ENCODE data around the gene GGT5. TPM values are rescaled to one million over a fixed set of nuclear protein-coding genes. Genes with fewer than 3 reads are reported as not detected.
"Not testable (repeated sequence)": the region's sequence is repeated elsewhere in the genome, so short reads cannot be mapped to it uniquely, and the experiment has no call there.

Gene GGT5
- total RNA-seq, 1 experiment from 2014 or later, result not detected

DNA sequence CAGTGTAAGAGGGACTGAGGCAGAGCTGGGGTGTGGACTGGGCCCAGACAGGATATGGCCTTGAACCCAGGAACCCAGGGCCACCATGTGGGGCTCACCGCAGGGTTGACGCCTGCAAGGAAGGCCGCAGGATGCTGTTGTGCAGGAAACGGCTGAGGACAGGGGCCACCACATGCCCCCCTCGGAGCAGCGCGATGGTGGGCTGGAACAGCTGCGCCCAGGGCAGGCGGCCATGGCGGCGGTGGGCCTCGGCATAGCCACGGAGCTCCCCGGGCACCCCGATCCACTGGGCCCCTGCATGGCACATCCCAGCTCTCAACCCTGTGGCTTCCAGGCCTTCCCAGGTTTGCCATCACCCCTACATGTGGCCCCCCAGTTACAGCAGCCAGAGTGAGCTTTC is 12.2 kb downstream of the GGT5 start:
- no peak for DNase-seq (ENCODE audit: low spot score)

DNA sequence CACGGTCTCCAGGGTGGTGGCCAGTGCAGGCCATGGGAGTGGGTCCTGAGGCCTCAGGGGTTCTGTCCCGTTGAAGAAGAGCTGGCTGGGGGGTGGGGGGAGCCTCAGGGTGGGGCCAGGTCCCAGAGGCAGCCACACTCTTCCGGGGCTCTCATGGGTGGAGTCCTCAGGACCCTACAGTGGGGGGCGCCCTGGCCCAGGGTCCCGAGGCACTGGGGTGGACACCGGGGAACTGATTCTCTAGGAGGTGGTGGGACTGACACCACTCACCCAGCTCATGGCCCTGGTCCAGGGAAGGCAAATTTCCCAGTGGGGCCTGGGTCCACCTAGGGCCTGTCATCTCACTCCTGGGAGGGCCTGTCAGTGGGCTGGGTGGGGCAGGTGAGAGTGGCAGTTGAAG is 12.8 kb downstream of the GGT5 start:
- DNase-seq (ENCODE audit: low spot score), result no peak

DNA sequence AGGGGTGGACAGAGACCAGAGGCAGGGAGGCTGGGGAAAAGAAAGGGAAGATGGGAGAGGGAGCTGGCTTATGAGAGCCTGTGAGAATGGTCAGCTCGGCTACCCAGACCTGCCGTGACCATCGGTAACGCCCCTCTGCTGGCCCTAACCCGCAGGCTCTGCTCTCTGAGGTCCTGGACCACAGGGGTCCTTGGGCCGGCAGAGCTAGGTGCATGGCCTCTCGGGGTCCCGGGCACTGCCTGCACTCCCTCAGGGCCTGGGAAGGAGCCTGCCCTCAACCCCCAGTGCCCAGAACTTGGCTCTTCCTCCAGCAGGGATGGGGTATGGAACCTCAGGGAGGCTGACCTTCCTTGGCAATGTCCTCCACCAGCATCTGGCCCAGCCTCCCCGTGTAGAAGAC is 13.2 kb downstream of the GGT5 start:
- no peak for DNase-seq (ENCODE audit: low spot score)

DNA sequence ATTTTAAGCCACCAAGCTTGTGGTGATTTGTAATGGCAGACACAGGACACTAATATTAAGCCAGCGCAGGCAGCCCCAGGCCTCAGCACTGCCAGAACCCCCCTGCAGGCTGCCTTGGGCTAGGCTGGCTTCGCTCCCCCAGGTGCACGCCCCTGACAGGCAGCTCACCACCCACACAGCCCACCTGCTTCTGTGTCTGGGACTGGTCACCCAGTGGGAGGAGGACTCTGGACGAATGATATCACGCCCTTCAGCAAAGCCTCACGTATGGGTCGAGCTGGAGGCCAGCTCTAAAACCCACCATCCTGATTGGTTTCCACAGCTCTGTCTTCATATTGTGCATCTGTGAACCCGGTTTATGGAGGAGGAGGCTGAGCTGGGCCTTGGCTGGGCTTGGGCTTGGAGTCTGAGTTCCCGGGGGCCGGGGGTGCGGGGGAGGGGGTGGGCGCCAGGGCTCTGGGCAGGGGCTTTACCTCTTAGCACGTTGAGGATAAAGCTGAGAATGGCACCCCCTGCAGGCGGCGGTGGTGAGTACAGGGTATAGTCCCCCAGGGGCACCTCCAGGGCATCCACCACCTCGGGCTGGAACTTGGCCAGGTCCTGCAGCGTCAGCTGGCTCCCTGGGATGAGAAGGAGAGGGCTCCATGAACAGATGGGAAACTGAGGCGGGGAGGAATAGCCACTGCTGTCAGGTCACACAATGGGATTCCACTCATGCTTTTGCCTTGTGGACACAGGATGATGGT is 13.8 kb downstream of the GGT5 start:
- DNase-seq (ENCODE audit: low spot score), result no peak

DNA sequence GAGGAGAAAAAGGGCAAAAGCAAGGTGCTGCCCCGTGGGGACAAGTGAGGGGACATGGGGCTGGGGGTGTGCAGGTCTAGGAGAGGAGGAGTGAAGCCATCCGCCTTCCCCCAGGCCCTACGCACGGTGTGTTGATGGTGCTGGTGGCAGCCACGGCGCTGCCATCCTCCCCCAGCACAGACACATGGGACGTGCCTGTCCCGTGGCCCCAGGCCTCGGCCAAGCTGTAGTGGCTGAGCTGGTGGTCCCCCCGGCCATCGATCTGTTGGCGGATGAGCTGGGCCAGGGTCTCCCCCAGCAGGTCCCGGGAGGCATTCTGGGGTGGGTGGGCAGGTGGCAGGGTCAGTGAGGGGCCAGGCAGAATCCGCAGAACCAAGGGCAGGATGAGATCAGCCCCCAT is 18.9 kb downstream of the GGT5 start:
- no peak for DNase-seq (ENCODE audit: low spot score)

DNA sequence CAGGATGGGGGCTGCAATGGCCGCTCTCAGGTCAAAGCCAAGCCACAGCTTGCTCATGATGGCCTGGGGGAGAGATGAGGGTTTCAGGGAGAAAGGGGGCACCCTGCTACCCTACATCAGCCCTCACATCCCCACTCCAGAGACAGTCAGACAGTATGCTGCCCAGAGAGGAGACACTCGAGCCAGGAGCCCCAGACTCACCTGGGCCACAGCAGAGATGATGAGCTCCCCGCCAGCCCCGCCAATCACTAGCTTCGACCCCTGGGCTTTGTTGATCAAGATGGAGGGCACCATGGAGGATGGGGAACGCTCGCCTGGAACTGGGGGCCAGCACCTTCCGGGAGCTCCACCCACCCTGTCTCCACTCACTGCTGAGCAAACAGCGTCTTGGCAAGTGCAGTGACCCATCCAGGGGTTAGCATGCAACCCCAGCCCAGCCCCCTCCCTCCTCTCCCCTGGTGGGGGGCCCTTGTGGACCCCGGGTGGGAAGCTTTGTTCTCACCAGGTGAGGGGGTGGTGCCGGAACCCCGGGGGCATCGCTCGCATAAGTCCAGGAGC is 19.8 kb downstream of the GGT5 start:
- no peak for DNase-seq (ENCODE audit: low spot score)

DNA sequence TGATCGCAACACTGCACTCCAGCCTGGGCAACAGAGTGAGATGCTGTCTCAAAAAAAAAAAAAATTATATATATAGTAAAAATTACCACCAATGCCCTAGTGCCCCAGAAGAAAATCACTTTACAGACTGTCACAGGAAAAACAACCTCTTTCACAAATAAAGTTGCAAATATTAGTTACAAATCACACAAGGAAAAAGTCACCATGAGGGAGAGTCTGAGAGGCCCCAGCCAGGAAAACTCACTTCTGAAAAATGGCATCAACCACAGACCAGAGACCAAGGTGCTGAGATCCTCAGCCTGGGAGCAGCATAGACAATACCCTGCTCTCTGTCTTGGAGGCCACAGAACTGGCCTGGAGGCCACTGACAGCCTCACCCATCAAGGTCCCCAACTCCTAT is 20.4 kb downstream of the GGT5 start:
- DNase-seq (ENCODE audit: low spot score), result no peak

DNA sequence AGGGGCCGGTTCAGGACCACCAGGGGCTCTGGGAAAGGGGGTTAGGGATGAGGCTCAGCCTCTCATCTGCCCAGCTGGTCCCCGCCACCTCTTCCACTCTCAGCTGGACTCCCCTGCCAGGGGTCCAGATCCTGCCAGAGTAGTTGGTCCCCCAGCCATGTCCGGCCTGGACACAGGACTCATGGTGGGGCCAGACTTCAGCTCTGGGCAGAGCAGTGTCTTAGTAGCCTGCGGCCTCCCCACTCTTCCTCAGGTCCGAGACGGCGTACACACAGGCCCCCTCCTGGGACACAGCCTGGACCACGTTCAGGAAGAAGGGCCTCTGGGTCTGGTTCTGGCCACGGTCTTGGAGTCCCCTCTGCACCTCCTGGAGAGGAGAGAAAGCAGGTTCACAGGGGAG is 25.1 kb downstream of the GGT5 start:
- no peak for DNase-seq (ENCODE audit: low spot score)

DNA sequence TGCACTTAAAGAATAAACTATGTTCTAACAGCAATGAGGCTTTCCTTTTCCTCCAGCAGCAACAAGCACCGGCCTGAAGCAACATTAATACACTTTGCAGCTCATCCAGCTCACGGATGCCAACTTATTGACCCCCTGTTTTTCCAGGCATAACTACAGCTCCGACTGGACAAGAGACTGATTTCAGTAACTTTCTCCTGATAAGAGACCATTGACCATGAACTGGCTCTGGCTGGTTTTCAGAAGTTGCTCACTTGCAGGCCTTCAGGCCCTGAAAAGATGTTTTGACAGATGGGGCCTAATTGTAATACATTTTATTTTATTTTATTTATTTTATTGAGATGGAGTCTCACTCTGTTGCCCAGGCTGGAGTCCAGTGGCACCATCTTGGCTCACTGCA is 27.5 kb downstream of the GGT5 start:
- no peak for DNase-seq (ENCODE audit: low spot score)

DNA sequence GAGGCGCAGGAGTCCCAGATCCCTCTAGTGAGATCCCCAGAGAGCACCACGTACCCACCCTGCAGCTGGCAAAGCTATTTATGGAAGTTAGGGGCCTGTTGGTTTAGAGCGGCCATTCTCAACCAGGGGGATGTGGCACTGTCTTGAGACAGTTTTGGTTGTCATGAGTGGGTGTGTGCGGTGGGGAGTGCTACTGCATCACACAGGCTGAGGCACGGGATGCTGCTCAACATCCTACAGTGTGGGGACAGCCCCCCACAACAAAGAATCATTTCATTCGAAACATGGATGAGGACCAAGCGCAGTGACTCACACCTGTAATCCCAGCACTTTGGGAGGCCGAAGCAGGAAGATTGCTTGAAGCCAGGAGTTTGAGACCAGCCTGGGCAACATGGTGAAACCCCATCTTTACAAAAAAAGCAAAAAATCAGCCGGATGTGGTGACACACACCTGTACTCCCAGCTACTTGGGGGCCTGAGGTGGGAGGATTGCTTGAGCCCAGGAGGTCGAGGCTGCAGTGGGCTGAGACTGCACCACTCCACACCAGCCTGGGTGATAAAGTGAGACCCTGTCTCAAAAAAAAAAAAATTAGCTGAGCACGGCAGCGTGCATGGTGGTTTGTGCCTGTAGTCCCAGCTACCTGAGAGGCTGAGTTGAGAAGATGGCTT is 28.2 kb downstream of the GGT5 start:
- no peak for DNase-seq (ENCODE audit: low spot score)

DNA sequence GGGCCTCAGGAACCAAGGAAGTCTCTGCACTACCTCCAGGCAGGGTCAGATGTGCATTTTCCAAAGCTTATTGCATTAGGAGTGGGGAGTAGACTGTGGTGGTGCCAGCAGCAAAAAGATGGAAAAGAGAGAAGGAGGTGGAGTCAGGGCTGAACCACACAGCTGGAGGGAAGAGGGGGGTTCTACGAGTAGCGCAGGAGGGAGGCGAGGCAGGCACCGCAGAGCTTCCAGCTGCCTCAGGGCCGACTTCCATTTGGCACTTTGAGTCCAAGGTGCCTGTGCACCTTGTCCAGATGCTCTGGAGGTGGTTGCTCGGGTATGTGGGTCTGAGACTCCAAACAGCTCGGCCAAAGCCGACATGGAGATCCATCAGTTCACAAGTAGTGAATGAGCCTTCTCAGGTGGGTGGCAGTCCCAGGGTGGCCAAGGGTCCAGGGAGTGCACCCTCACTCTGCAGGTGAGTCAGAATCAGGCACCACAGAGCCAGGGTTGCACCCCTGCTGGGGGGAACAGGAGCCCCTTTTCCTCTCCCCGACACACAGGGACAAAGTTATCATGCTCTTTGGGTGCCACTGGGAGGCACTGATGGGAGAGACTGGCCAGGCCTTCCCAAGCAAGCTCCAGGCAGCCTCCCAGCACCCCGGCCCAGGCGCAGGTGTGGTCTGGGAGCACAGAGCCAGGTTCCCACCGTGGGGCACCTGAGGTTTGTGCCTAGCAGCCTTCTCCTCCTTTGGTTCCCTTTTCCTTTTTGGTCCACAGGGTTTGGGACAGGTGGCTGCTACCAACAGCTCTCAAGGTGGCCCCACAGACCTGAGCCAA is 30.2 kb downstream of the GGT5 start:
- DNase-seq (ENCODE audit: low spot score), result no peak

DNA sequence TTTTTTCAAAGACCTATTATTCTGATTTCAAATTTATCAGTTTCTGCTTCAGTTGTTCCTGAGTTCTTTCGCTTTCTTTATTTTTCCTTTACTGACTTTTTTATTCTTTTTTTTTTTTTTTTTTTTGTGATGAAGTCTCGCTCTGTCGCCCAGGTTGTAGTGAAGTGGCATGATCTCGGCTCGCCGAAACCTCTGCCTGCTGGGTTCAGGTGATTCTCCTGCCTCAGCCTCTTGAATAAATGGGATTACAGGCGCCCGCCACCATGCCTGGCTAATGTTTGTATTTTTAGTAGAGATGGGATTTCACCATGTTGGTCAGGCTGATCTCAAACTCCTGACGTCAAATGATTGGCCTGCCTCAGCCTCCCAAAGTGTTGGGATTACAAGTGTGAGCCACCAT is 31.8 kb downstream of the GGT5 start:
- not testable (repeated sequence) for DNase-seq (ENCODE audit: low spot score)

DNA sequence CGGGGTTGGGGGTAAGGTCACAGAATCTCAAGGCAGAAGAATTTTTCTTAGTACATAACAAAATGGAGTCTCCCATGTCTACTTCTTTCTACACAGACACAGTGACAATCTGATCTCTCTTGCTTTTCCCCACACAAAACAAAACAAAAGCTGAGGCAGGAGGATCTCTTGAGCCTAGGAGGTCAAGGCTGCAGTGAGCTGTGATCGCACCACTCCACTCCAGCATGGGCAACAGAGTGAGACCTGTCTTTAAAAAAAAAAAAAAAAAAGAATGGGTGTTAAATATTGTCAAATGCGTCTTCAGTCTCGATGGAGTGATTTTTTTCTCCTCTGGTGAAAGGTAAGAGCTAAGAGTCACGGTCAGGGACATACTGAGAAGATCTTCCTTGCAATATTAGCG is 33.2 kb downstream of the GGT5 start:
- DNase-seq (ENCODE audit: low spot score), result not testable (repeated sequence)

DNA sequence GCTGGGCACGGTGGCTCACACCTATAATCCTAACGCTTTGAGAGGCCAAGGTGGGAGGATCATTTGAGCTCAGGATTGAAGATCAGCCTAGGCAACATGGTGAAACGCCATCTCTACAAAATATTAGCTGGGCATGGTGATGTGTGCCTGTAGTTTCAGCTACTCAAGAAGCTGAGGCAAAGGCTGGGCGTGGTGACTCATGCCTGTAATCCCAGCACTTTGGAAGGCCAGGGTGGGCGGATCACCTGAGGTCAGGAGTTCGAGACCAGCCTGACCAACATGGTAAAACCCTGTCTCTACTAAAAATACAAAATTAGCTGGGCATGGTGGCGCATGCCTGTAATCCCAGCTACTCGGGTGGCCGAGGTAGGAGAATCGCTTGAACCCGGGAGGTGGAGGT is 34.5 kb downstream of the GGT5 start:
- DNase-seq (ENCODE audit: low spot score), result not testable (repeated sequence)

DNA sequence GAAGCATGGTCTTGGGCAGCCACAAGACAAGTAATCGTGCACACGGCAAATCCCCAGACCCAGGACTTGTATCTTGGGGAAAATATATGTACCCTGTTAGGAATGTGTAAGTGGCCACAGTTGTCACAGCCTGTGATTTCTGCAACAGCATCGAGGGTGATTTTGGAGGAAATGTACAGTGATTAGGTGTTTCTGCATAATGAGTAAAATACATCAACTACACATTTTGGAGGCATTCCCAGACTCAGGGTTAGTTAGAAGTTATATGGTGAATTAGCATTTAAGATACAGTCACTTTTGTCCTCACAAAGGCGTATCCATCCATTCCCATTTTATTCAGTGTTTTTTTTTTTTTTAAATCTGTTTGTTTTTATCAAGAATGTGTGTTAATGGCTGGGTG is 35.2 kb downstream of the GGT5 start:
- DNase-seq (ENCODE audit: low spot score), result no peak

DNA sequence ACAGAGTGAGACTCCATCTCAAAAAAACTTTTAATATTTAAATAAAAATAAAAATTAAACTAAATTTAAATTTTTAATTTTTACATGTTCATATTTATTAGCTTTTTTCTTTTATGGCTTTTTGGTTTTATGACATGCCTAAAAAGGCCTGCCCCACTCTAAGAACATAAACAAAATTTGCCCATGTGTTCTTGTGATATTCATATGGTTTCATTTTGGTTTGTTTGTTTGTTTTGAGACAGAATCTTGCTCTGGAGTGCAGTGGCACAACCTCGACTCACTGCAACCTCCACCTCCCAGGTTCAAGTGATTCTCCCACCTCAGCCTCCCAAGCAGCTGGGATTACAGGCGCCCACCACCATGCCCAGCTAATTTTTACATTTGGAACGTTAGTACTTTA is 35.9 kb downstream of the GGT5 start:
- no peak for DNase-seq (ENCODE audit: low spot score)

DNA sequence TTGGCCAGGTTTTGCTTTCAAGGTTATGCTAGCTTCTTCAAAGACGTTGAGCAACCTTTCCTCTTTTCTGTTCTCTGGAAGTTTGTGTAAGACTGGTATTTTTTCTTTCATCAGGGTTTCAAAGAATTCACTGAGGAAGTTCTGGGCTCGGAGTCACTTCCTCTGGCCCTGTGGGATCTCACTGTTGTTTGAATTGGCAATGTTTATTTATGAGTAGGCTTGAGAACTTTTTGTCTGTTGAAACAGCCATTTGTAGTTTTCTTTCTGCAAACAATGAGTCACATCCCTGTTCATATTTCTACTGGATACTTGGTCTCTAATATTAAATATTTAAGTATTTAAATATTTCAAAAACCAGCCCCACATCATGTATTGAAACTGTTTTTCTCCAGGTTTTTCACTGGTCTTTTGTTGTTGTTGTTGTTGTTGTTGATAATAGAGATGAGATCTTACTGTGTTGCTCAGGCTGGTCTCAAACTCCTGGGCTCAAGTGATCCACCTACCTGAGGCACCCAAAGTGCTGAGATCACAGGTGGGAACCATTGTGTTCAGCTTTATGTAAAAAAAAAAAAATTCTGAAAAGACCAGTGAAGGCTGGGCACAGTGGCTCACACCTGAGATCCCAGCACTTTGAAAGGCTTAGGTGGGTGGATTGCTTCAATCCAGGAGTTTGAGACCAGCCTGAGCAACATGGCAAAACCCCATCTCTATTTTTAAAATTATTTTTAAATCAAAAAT is 36.7 kb downstream of the GGT5 start:
- peak; percentile 85 for DNase-seq (ENCODE audit: low spot score)

DNA sequence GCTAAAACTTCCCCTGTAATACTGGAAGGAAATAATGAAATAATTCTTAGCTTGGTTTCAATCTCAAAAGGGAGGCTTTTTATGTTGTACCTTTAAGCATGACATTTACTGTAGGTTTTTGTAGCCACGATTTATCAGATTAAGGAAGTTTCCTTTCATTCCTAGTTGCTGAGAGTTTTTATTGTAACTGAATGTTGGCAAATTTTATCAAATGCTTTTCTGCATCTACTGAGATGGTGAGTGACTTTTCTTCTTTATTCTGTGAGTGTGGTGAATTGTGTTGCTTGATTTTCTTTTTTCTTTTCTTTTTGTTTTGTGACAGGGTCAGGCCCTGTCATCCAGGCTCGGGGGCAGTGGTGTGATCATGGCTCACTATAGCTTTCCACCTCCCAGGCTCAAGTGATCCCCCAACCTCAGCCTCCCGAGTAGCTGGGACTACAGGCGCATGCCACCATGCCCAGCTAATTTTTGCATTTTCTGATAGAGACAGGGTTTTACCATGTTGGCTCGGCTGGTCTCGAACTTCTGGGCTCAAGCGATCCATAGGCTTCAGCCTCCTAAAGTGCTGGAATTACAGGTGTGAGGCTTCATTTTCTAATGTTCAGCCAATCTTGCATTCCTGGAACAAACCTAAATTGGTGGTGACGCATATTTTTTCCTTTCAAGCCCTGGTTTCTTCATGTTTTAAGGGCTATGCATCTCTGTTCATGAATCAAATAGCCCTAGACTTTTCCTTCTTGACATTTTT is 37.4 kb downstream of the GGT5 start:
- DNase-seq (ENCODE audit: low spot score), result no peak

DNA sequence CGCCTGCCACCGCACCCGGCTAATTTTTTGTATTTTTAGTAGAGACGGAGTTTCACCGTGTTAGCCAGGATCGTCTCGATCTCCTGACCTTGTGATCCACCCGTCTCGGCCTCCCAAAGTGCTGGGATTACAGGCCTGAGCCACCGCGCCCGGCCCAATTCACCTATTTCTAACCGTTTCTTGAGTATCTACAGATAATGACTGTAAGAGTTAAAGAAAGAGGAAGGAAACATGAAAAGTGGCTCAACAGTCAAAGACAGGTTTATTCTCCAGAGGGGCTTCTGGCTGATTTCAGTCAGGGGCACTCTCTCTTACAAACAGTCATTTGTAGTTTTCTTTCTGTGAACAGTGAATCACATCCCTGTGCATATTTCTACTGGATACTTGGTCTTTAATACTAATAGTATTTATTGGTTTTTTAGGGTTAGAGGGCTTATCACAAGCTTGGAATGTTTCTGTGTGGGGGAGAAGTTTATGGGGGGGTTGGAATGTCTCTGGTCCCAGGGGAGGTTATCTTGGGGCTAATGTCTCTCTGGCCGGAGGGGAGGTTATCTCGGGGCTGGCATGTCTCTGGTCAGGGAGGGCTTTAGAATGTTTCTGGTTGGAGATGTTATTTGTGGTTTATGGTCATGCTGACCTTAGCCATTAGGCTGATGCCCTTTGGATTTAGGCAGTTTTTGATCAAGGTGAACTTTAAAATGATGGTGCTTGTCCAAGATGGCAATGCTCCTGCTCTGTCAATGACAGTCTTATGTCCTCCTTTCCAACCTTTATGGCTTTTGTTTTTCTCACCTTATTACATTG is 38.2 kb downstream of the GGT5 start:
- not testable (repeated sequence) for DNase-seq (ENCODE audit: low spot score)
